Adrenal gland (tissue), 12 donors: Measurements from ENCODE around the gene PTPRN2. TPM values are rescaled to one million over a fixed set of nuclear protein-coding genes. Genes with fewer than 3 reads are reported as not detected.

Source experiments
- DNase-seq, 7 donors: peaks; one replicate each; pipeline ENCODE4 v3.0.0-alpha.2; 2019 to 2020
- H3K27ac ChIP-seq, 5 donors: fragments of 200-600 bp; sonication (generic) in 4 of 5; 1 replicate in 3 of 5; 2 replicates in 2 of 5; pipeline versions ENCODE4 v1.5.1 to v1.8.0; 2016 to 2020; ENCODE audit warnings: mild to moderate bottlenecking in 1 of 5
- H3K27me3 ChIP-seq: fragments of 200-600 bp; 2 replicates; pipeline ENCODE4 v1.8.0; 2021
- H3K36me3 ChIP-seq, 2 donors: fragments of 200-600 bp; replicated peaks in 1 of 2; 1 replicate in 1 of 2; 2 replicates in 1 of 2; pipeline versions ENCODE4 v1.5.1 to v1.8.0; 2018 to 2022
- H3K4me1 ChIP-seq, 2 donors: fragments of 200-600 bp; replicated peaks in 1 of 2; 1 replicate in 1 of 2; 2 replicates in 1 of 2; pipeline versions ENCODE4 v1.5.1 to v1.8.0; 2018 to 2021
- H3K4me3 ChIP-seq, 4 donors: fragments of 200-600 bp; sonication (generic) in 3 of 4; one replicate each; pipeline ENCODE4 v1.5.1; 2016 to 2018
- H3K9me3 ChIP-seq, 3 donors: fragments of 200-600 bp; sonication (generic) in 1 of 3; replicated peaks in 1 of 3; 1 replicate in 2 of 3; 2 replicates in 1 of 3; pipeline versions ENCODE4 v1.5.1 to v1.8.0; 2016 to 2021
- CTCF ChIP-seq, 6 experiments: fragments of 450-650 bp in 4 of 6; fragments of 200-600 bp in 2 of 6; sonication (generic) in 1 of 6; IDR thresholded peaks; 1 replicate in 5 of 6; 2 replicates in 1 of 6; pipeline versions ENCODE4 v1.5.1 to v1.8.0; 2016 to 2021; ENCODE audit warnings: antibody characterized with exemption in 6 of 6, mild to moderate bottlenecking in 2 of 6, moderate library complexity in 1 of 6
- POLR2A ChIP-seq, 2 donors: fragments of 450-650 bp; IDR thresholded peaks; one replicate each; pipeline ENCODE4 v1.6.1; 2017; ENCODE audit warnings: antibody characterized with exemption in 2 of 2, mild to moderate bottlenecking in 2 of 2, moderate library complexity in 1 of 2
- WGBS, 4 donors: extraction: QIAGEN DNeasy Blood & Tissue Kit in 2 of 4; methylation state at CpG; one replicate each; pipeline versions ENCODE4 v1.1.5 to v1.1.7; 2013 to 2017; 5-methylcytosine and 5-hydroxymethylcytosine counted together
- intact Hi-C, 2 donors: fragments of 100-400 bp; cut with DNase I; formaldehyde crosslinking; loops; one replicate each; pipeline versions ENCODE4 v1.14.1 to v1.15.0; 2022 to 2023
- polyA plus RNA-seq, 3 donors: library from polyadenylated mRNA; stranded (reverse); fragments of 200-250 nt in 2 of 3; fragments of 350-450 nt in 1 of 3; fragmentation: Illumina TruSeq in 1 of 3; extraction: RNeasy Lipid Tissue Mini Kit (QIAGEN cat#74804) in 1 of 3; gene quantifications; one replicate each; pipeline ENCODE4 v1.2.3, GENCODE V29; 2013 to 2014
- total RNA-seq, 9 donors: library from RNA; depleted of rRNA in 4 of 9; stranded (reverse); fragments of >200 nt in 4 of 9; fragments of 120-200 nt in 1 of 9; fragmentation: NEBNext Ultra II Directional in 1 of 9; extraction: Animal tissue kit (Norgen Biotek cat#: 25700) in 1 of 9; gene quantifications; one replicate each; pipeline versions ENCODE4 v1.1.0 to v1.2.4, GENCODE V29; 2013 to 2023
- donor health status: healthy with polysubstance abuse.
- donor health status: Bipolar disorder and iron deficiency.
- donor health status: DM: yes; HTN: yes; CAD: no.
- donor health status: DM: no; HTN: no; CAD: no.
- donor health status: DM: no; HTN: no; CAD: no.
- donor health status: DM: yes; HTN: yes; CAD: no.

Gene PTPRN2
- total and polyA plus RNA-seq, 12 donors: 2.2 to 16.2 (median 3.4) TPM

DNA sequence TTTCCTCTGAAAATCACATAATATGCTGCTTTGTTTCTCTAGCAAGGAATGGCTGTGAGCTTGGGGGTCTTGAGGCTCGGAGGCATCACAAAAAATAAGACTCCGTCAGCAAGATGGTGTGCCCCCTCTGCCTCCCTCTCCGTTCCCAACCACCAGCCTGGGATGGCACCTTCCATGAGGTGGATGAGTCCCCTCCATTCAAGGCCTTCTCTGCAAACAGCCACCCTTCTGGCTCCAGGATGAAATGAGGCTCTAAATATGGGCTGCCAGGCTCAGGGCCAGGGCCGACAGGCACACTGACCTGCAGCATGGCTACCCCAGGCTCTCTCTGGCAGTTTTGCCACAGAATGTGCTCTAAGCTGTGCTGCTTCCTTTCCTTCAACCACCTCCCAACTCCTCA, 521.5 kb downstream of the PTPRN2 start:
- Histone ChIP-seq H3K4me1 (no peaks in the 10 kb centered on the region), H3K27me3 (no peaks in the 10 kb centered on the region), H3K36me3 (no peaks in the 10 kb centered on the region), H3K9me3 (no peaks in the 10 kb centered on the region), H3K27ac (no peak overlapping the region), H3K4me3 (no peak overlapping the region)
- WGBS, 4 donors: 78 to 85% (median 83%) methylated on average over 4 of the region's 4 CpGs
- no peak for DNase-seq
- intact Hi-C loops: no loop called here
- TF ChIP-seq POLR2A (IDR thresholded peaks at IDR 0.05): no peak

GRCh38 chr7:158065340-158065739, 522.3 kb downstream of the PTPRN2 start:
- Histone ChIP-seq H3K27ac (no peak overlapping the region), H3K4me1 (no peaks in the 10 kb centered on the region), H3K4me3 (no peak overlapping the region), H3K9me3 (no peaks in the 10 kb centered on the region), H3K27me3 (no peaks in the 10 kb centered on the region), H3K36me3 (no peaks in the 10 kb centered on the region)
- no peak for DNase-seq
- 78 to 89% (median 79%) methylated on average over 10 to 12 of the region's 12 CpGs for WGBS, 4 donors
- intact Hi-C loops: no loop called here
- TF ChIP-seq CTCF (IDR thresholded peaks at IDR 0.05): no peak
- TF ChIP-seq POLR2A (IDR thresholded peaks at IDR 0.05): no peak

DNA sequence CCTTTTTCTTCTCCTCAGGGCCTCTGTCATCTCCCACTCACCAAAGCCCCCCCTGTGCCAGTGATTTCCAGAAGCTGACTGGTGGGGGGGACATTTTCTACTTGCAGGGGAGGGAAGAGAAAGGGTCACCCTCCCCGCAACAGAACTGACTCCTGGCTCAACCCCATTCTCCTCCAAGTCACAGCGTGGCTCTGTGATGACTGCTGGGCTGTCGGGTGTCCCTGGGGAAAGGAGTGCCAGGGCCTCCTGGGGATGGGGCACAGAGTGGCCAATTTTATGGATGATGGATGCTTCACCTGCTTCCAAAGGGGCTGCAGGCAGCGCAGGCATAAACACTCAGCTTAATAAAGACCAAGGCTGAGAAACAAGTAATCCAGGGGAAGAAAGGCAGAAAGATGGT, 523.0 kb downstream of the PTPRN2 start:
- no peak for DNase-seq
- TF ChIP-seq CTCF (IDR thresholded peaks at IDR 0.05) (no peak), POLR2A (IDR thresholded peaks at IDR 0.05) (no peak)
- Histone ChIP-seq H3K9me3 (no peaks in the 10 kb centered on the region), H3K27ac (no peak overlapping the region), H3K4me3 (no peak overlapping the region), H3K27me3 (no peaks in the 10 kb centered on the region), H3K36me3 (no peaks in the 10 kb centered on the region), H3K4me1 (no peaks in the 10 kb centered on the region)
- intact Hi-C loops: no loop called here
- WGBS, 4 donors: 71 to 82% (median 76%) methylated on average over 3 to 4 of the region's 4 CpGs

DNA sequence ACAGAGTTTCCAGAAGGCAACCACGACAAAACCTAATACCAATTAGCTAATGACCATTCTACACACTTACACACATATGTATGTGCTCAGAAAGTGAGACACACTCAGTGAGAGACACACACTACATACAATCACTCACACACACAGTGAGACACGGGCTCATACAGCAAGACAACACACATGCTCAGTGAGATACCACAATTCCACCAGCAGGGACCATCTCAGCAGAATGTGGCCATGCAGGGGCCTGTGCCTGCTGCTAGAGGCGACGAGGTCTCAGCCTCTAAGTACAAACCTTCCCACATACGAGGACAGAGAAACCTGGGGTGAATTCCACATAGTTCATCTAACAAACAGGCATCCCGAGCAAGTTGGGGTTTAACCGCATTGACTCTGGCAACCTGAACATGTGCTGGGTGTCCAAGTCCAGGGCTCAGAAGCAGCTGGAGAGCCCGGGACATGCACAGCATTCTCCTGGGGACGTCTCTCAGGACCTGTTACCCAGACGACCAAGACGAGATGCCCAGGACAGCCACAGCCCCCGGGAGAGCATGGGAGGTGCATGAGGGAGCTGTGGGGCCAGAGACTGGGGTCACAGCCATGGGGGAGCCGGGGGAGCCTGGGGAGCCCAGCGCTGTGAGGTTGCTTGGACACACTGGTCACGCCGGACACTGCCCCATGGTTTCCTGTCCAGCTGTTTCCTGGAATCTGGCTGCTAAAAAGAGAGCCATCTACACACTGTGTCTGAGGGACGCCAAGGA, 523.6 kb downstream of the PTPRN2 start:
- H3K36me3 ChIP-seq: no peaks in the 10 kb centered on the region
- no peaks in the 10 kb centered on the region for H3K4me1 ChIP-seq
- 62 to 79% (median 66%) methylated on average over 12 to 17 of the region's 17 CpGs for WGBS, 4 donors
- no peaks in the 10 kb centered on the region for H3K9me3 ChIP-seq
- H3K27me3 ChIP-seq: no peaks in the 10 kb centered on the region
- intact Hi-C loops: no loop called here
- DNase-seq: no peak
- no peak for TF ChIP-seq CTCF (IDR thresholded peaks at IDR 0.05)
- TF ChIP-seq POLR2A (IDR thresholded peaks at IDR 0.05): no peak
- H3K4me3 ChIP-seq: no peak overlapping the region
- H3K27ac ChIP-seq: no peak overlapping the region

DNA sequence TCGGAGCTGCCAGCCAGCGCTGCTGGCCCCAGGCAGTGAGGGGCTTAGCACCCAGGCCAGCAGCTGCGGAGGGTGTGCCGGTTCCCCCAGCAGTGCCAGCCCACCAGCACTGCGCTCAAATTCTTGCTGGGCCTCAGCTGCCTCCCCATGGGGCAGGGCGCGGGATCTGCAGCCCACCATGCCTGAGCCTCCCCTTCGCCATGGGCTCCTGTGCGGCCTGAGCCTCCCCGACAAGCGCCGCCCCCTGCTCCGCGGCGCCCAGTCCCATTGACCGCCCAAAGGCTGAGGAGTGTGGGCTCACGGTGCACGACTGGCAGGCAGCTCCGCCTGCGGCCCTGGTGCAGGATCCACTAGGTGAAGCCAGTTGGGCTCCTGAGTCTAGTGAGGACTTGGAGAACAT, 525.0 kb downstream of the PTPRN2 start:
- 96 to 97% (median 96%) methylated on average over 12 to 20 of the region's 20 CpGs for WGBS, 4 donors
- intact Hi-C loops: no loop called here
- no peak for DNase-seq

More for the DNA sequence above, 525.0 kb downstream of the PTPRN2 start:
- Histone ChIP-seq H3K27ac (no peak overlapping the region), H3K27me3 (no peaks in the 10 kb centered on the region), H3K4me1 (no peaks in the 10 kb centered on the region), H3K4me3 (no peak overlapping the region), H3K9me3 (no peaks in the 10 kb centered on the region), H3K36me3 (no peaks in the 10 kb centered on the region)
- TF ChIP-seq CTCF (IDR thresholded peaks at IDR 0.05) (no peak), POLR2A (IDR thresholded peaks at IDR 0.05) (no peak)
